NCI-H146 (cell line): Measurements from ENCODE around the gene TMOD2.

Experiments used
- DNase-seq: peaks from one replicate; lab custom pipeline; 2025; lab: John Stamatoyannopoulos, UW

Gene TMOD2

GRCh38 chr15:51856714-51857380 is 105.5 kb downstream of the TMOD2 start:
- no peak for DNase-seq

DNA sequence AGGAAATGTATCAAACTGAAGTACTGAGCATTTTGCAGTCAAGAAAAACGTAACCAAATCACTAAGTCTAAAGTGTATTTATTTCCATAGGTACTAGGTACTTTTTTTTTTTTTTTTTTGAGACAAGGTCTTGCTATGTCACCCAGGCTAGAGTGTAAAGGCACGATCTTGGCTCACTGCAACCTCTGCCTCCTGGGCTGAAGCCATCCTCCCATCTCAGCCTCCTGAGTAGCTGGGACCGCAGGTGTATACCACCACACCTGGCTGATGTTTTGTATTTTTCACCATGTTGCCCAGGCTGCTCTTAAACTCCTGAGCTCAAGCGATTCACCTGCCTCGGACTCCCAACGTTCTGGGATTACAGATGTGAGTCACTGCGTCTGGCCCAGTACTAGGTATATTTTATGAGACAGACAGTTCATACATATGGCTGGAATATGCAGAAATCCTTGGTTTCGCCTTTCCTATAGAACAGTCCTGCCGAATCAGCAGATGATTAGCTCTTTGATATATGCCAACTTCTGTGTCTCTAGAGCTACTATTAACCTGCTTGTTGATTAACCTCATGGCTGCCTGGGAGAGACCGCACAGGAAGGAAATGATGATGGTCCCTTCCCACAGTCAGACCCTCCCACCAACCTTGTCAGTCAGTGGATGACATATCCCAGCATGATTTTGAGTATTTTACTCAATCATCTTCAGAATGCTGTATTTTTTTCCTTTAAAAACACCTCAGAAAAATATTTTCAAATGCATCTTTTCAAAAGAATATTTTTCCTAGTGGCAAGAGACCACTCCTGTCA is 110.4 kb downstream of the TMOD2 start:
- no peak for DNase-seq

DNA sequence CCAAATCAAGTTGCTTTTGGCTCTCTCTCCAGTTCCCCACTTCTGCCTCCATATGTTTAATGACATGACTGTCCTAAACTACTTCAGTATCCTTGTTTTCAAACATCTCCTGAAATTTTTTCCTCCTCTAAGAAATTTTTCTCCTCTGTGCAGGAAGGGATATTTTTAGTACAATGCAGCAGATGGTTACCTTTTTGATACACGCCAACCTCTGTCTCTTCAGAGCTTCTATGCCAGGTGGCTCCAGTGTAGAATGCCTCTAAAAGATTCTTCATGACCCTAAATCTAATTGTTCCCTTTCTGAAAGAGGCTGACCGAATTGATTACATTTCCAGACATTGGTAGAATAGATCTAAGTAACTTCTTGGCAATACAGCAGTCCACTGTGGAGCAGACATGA is 111.7 kb downstream of the TMOD2 start:
- DNase-seq: no peak

- DNase-seq: no peak
Observed at GRCh38 chr15:51864408-51865056, 113.1 kb downstream of the TMOD2 start.

DNA sequence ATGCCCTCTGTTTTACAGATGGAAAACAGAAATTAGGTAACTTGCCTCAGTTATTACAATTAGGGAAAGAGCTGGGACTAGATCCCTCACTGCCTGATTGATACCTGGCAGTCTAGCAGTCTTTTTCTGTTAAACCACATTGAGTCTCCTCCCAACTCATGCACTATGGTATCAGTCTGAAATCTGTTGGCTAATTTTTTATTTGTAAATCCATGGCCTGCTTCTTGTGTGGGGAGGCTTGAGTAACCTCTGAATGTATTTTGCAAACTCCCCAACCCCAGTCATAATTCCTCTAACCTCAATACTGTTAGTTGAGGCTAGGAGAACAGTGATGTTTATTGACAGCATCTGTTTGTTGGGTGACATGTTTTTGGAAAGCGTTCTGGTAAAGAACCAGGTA is 113.9 kb downstream of the TMOD2 start:
- no peak for DNase-seq
